ENCODE measurements around the gene TRIM40. TPM values are rescaled to one million over a fixed set of nuclear protein-coding genes. Genes with fewer than 3 reads are reported as not detected.

TRIM40 gene
- total and polyA plus RNA-seq, 2 of the 13 experiments (the other 11 are each of a cell fraction or from before 2014, with no cell fraction given), result 0.58 TPM; not detected in 1

DNA sequence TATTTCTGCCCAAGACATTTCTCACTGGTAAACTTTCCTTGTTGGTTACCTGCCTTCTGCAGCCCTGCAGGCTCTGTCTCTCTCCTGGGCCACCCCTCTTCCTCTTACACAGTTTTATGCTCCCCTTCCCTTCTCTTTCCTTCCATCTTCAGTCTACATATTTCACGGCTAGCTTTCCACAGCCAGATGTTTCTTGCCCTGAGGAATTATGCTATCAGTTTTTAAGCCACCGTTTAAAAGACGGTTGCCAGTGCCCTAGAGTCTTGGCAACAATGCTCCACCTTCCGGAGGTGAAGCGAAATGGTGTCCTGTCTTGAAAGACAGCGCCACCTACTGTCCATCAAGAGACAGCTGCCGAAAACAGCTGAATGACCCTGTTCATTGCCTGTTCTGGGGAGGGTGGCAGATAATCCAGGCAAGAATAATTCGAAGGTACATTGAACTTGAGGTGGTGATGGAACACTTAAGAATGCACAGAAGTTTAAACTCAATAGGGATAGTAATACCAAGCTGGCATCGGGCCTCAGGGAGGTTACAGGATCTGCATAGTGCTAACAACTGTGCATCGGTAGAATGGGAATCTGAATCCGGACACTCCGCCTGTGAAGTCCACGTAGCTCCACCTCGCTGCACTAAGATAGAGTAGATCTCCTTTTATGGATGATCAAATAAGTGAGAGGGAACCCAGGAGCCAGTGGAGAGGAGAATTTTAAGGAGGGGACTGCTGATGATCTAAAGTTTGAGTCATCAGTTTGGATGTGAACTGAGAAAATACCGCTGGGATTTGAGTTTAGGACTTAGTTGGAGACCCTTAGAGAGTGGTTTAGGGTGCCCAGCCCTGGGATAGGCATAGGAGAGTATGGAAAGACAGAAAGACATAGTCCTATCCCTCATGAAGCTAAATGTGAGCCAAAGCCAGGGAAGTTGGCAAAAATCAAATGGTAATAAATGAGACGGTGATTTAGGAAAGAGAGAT lies 4.8 kb upstream of the TRIM40 start (continued):
- TF ChIP-seq, protein P1, sequence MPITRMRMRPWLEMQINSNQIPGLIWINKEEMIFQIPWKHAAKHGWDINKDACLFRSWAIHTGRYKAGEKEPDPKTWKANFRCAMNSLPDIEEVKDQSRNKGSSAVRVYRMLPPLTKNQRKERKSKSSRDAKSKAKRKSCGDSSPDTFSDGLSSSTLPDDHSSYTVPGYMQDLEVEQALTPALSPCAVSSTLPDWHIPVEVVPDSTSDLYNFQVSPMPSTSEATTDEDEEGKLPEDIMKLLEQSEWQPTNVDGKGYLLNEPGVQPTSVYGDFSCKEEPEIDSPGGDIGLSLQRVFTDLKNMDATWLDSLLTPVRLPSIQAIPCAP (CRISPR knock-in tag; IDR thresholded peaks at IDR 0.05; ENCODE audit: low read depth), result no peak
- TF ChIP-seq ZFP41 (CRISPR knock-in tag; IDR thresholded peaks at IDR 0.05; ENCODE audit: borderline replicate concordance), result no peak
- no peak for TF ChIP-seq SOX13 (IDR thresholded peaks at IDR 0.05)
- peak in 1 of 2 experiments; percentile 49; a peak in 2 of 4 replicates for TF ChIP-seq SOX13 (CRISPR knock-in tag; conservative IDR thresholded peaks at IDR 0.05 in 1 of 2, IDR thresholded peaks at IDR 0.05 in 1 of 2)
- TF ChIP-seq SP2 (CRISPR knock-in tag; IDR thresholded peaks at IDR 0.05), result no peak
- no peak for TF ChIP-seq CHCHD3 (CRISPR knock-in tag; IDR thresholded peaks at IDR 0.05)
- peak; percentile 38; the same call in 1 of the 2 replicates for TF ChIP-seq REPIN1 (CRISPR knock-in tag; IDR thresholded peaks at IDR 0.05; ENCODE audit: borderline replicate concordance, low read depth)
- TF ChIP-seq GMEB2 (CRISPR knock-in tag; IDR thresholded peaks at IDR 0.05; ENCODE audit: low read depth), result no peak
- TF ChIP-seq RELA (CRISPR knock-in tag; IDR thresholded peaks at IDR 0.05), result peak; percentile 89; the same call in 1 of the 2 replicates
- no peak for TF ChIP-seq ZNF530 (CRISPR knock-in tag; IDR thresholded peaks at IDR 0.05; ENCODE audit: low read depth)
- no peak for TF ChIP-seq EEA1 (CRISPR knock-in tag; IDR thresholded peaks at IDR 0.05; ENCODE audit: borderline replicate concordance)
- TF ChIP-seq KMT2B (CRISPR knock-in tag; IDR thresholded peaks at IDR 0.05), result peak; percentile 62
- TF ChIP-seq NR2F6 (IDR thresholded peaks at IDR 0.05), result no peak
- TF ChIP-seq NR2F6 (CRISPR knock-in tag; IDR thresholded peaks at IDR 0.05), result peak; percentile 80
- peak; percentile 26; the same call in 1 of the 2 replicates for TF ChIP-seq POGZ (CRISPR knock-in tag; IDR thresholded peaks at IDR 0.05)
- no peak for TF ChIP-seq TFDP2 (CRISPR knock-in tag; IDR thresholded peaks at IDR 0.05)
- peak; percentile 68 for TF ChIP-seq RXRB (CRISPR knock-in tag; IDR thresholded peaks at IDR 0.05; ENCODE audit: borderline replicate concordance)
- no peak for TF ChIP-seq HOXA9 (CRISPR knock-in tag; IDR thresholded peaks at IDR 0.05; ENCODE audit: borderline replicate concordance)
- TF ChIP-seq ZNF160 (CRISPR knock-in tag; IDR thresholded peaks at IDR 0.05), result 0 out of 2 replicates have a peak, but pooled peaks have one; percentile 32
- no peak for TF ChIP-seq ZNF235 (CRISPR knock-in tag; IDR thresholded peaks at IDR 0.05; ENCODE audit: borderline replicate concordance)
- TF ChIP-seq DNMT3B (CRISPR knock-in tag; conservative IDR thresholded peaks at IDR 0.05), result 0 out of 2 replicates have a peak, but pooled peaks have one; percentile 59
- no peak for TF ChIP-seq ZNF280B (CRISPR knock-in tag; IDR thresholded peaks at IDR 0.05; ENCODE audit: borderline replicate concordance)
- no peak for TF ChIP-seq ZBTB37 (CRISPR knock-in tag; IDR thresholded peaks at IDR 0.05)

All from HepG2 (cell line).